Activated CD8-positive, alpha-beta T cell treated with anti-CD3 and anti-CD28 coated beads, Interleukin-2, amount 10 ng/mL, durations not matched to agents 7 days and 5 days (primary cell): Measurements from ENCODE around the gene GAGE12E. TPM values are rescaled to one million over a fixed set of nuclear protein-coding genes. Genes with fewer than 3 reads are reported as not detected.

Experiments
- total RNA-seq, 2 experiments: library from RNA; stranded (reverse); gene quantifications; one replicate each; pipeline ENCODE4 v1.2.3, GENCODE V29; 2021

GAGE12E gene
- total RNA-seq, 2 experiments from 2014 or later, result not detected

Other genes with a start within 250 kb of the GAGE12E start
- gene GAGE10, start 247.6 kb upstream of the GAGE12E start, total RNA-seq, result not detected
- gene GAGE12J, start 229.3 kb upstream of the GAGE12E start, total RNA-seq, result not detected
- not detected for gene GAGE13, start 219.7 kb upstream of the GAGE12E start, total RNA-seq
- not detected for gene GAGE12C, start 19.1 kb upstream of the GAGE12E start, total RNA-seq
- not detected for gene GAGE12D, start 9.6 kb upstream of the GAGE12E start, total RNA-seq
- gene GAGE12F, start 9.6 kb downstream of the GAGE12E start, total RNA-seq, result not detected
- gene GAGE12G, start 19.1 kb downstream of the GAGE12E start, total RNA-seq, result not detected
- not detected for gene GAGE12H, start 28.7 kb downstream of the GAGE12E start, total RNA-seq
- gene GAGE2A, start 38.2 kb downstream of the GAGE12E start, total RNA-seq, result not detected
- not detected for gene GAGE1, start 47.7 kb downstream of the GAGE12E start, total RNA-seq
- gene PAGE1, start 144.7 kb downstream of the GAGE12E start, total RNA-seq, result not detected